GM21447 (cell line): ENCODE data around the gene KCNF1.
A peak's percentile ranks its signal among the peaks of the same experiment; 100 is the strongest.

Experiments used
- ATAC-seq: cut with Tn5 transposase; IDR thresholded peaks from one replicate; pipeline ENCODE4 v1.9.1; 2021; ENCODE audit not compliant: unreplicated experiment

KCNF1 gene

DNA sequence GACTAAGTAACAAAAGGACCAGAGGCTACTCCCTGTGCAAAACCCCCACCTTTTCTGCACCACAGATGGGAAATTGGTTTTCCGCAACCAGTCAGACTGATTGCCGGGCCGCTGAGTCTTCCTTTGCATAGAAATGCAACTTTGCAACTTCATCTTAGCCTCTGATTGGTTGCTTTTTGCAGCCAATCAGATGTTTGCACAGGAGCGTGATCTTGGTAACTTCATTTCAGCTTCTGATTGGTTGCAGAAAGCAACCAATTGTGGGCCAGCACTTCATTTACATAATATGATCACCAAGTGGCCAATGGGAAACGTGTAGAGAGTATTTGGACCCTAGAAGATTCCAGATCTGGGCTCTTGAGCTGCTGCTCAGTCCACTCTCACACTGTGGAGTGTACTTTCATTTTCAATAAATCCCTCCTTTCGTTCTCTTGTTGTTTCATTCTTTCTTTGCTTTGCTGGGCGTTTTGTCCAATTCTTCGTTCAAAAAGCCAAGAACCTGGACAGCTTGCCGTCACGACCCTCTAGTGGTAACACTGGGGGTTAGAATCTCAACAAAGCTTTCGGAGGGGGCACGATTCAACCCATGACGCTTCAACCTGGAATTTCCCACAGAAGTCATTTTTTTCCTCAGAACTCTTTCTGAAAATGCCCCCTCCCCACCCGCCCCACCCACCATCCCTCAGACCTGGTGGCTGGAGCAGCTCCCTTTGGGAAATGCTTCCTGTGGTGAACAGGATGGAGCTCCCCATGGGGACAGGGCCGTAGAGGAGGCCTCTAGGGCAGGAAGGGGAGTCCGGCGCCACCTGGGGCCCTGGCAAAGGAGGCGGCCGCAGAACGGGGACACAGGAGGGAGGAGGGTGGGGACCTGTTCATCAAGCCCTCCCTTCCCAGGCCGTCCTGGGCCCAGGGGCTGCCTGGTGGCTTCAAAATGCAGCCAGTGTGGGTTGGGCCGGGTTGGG lies 31.8 kb upstream of the KCNF1 start:
- no peak for ATAC-seq

DNA sequence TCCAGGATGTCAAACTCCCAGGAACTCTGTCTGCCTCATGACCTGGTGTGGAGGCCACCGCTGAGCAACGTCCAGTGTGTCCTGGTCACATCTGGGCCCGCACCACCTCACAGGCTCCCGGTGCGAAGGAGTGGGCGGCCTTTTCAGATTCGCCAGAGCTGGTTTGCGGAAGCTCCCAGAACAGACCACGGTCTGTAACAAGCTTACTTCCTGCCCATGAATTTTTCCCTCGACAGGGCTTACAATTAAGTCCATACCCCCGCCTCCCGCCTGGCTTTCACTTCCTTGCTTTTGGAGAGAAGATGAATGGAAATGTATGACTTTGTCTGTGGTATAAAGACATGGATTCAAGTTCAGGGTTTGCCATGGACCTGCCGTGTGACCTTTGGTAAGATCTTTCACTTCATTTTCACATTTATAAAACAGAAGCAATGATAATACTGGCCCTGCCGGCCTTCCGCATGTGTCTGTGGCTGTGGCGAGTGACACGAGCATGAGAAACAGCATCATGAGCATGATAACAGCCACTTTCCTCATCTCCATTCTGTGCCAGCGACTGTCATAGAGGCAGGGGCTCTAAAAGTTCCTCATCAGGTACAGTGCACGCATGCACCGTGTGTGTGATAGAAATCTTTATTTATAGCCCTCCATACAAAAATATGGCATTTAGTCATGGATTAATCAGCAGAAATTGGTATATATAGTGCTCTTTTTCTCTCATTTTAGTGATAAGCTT lies 31.0 kb upstream of the KCNF1 start:
- ATAC-seq, result peak; percentile 53

DNA sequence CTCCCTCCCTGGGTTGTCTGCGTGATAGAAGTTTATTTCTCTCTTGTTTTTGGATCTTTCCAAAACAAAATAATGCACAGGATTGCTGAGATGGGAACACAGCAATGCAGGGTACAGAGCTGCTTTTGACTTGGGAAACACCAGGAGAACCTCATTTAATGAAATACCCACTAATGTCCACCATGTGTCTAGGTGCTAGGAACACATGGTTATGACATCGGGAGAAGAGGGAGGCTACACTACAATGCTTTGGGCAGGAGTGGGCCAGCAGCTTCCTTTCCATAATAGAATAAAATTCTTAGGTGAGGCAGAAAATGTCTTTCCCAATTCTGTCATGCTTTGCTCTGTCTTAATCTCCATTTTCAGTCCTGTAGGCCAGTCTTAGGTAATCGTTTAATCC lies 29.2 kb upstream of the KCNF1 start:
- ATAC-seq, result no peak

DNA sequence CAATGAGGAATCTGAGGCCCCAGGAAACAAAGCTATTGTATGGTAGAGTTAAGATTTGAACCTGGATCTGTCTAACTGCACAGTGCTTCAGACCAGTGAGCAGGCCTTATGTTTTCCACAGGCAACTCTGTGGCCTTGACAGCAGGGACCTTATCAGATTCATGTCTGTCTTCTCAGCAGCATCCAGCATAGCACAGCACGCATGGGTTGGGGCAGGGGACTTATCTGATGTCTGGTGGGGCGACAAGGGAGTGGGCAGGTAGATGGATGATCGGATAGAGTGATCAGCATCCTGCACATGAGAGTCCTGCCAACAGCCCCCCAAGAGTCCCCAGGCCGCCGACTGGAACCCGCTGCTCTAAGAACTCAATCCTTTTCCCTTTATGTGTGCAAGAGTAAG lies 28.7 kb upstream of the KCNF1 start:
- no peak for ATAC-seq

DNA sequence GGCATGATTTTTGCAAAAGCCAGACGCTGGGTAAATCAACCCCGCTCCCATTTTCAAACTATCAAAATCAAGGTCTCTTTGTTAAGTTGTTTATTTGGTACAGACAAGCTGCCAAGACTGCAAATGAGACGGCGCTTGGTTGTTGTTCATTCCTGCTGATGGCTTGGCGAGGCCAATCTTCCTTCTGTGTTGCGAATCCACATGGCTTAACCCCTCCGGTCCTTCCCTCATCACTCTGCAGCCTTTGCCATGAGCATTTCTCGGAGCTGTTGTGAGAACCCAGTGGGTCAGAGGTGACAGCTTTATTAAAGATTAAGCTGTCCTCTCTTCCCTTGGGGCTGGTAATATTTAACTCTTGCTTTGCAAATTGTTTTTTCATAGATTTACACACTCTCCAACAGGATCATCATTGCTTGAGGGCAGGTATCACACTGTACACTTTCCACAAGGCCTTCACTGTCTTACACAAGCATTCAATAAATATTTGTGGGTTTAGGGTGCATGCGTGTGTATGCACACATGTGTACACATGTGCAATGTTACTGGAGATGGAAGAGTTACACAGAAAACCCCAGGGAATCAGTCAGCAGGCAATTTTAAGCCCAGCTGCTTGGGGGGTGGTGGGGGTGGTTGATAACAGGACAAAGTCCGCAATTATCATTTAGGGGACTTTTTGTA lies 27.8 kb upstream of the KCNF1 start:
- no peak for ATAC-seq

DNA sequence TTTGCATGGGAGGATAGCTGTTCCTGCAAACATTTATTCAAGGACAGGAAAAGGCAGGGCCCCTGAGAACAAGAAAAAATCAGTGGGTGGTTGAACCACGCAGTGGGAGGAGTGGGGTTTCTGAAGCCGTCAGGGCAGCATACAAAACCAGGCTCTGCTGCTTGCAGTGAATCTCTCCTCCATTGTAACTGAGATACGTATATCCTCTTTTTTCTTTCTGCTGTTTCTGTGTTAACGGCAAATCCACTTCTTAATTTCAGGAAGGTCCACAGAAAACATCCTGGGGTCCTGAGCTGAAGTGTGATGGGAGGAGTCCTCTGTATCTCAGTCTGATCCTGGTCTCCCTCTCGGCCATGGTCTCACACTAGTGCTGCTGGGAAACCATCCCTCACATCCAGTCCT lies 27.2 kb upstream of the KCNF1 start:
- no peak for ATAC-seq

DNA sequence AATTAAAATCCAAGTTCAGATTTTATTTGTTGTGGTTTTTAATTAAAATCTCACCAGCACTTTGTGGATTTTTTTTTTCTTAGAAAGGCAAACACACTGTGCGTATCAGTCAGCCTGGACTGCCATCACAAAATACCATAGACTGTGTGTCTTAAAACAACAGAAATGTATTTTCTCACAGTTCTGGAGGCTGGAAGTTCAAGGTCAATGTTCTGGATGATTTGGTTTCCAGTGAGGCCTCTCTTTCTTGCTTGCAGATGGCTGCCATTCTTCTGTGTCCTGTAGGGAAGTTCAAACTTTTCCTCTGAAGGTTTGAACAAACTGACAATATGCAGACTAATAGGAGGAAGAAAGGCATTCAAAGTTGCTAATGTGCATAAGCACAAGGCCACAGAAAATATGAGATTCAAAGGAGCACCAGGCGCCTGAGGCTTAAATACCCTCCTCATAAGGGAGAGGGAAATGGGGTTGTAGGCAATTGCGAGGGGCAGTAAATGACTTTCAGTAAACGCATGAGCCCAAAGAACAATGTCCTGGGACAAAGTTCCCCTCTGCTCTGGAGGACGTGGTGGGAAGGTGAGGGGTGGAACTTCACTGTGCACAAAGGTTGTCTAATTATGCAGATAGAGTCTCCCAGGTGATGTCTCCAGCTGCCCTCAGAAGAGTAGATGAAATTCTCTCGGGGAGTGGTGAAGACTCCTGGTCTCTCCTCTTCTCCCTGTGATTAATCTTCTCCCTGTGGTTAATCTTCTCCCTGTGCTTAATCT lies 26.5 kb upstream of the KCNF1 start:
- no peak for ATAC-seq

DNA sequence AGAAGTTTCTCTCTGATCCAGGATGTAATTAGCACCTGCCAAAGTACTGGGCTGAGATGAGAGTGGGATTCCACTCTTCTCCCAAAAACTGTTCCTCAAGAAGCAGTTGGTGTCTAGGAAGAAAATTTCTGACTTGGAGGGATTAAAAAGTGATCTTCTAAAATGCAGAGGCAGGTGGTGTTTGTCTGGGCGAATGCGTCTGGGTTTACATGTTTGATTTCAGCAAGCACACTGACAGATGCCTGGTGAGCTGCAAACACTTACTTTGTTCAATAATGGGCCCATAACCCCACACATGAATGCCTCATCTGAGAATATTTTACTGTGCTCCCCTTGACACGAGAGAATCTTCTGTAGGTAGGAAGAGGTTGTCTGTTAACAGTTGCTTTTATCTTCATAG lies 24.3 kb upstream of the KCNF1 start:
- ATAC-seq, result no peak

DNA sequence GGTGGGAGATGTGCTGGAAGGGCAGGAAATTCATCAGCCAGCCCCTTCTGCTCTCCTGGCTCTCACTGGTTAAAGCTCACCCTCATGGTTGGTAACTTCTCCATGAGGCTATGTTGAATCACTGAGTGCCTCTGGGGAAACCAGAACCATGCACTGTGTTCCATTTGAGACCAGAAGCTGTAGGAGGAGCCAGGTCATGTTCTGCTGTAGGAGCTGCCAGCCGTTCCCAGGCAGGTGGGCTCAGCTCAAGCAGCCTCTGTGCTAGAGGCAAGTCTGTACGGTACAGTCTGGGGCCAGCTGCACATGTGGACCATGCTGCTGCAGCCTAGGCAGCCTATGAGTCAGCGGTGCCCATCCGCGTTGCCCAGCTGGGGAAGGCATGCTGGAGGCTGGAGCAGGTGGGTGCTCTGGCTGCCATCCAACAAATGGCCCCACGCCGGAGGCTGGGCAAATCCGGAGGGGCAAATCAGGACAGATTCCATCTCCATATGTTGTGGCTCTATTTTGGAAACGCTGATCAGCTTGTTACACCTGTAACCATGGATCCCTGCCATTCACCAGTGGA lies 22.0 kb upstream of the KCNF1 start:
- no peak for ATAC-seq

DNA sequence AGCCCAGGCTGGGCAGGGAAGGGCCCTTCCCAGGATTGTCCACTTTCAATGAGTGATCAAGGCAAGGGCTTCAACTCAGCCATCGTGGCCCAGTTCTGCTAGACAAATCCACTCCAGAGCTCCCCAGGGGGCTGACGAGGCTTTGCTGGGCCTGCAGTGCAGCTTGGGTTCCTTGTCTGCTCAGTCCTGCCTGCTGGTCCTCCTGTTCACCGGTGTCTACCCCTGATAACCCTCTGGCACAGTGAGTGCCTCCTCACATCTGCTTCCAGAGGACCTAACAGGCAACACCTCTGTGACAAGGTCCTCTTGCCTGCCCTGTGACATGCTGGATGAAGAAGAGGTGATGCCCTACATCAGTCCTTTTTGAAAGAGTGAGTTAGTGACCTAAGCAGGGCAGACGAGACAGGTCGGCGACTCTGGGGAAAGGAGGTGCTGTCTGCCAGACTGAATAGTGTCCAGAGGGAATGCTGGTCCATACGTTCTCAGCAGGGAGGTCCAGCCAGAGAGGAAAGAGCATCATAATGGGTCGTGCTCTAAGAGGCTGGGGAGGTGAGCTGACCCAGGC lies 20.9 kb upstream of the KCNF1 start:
- ATAC-seq, result no peak

DNA sequence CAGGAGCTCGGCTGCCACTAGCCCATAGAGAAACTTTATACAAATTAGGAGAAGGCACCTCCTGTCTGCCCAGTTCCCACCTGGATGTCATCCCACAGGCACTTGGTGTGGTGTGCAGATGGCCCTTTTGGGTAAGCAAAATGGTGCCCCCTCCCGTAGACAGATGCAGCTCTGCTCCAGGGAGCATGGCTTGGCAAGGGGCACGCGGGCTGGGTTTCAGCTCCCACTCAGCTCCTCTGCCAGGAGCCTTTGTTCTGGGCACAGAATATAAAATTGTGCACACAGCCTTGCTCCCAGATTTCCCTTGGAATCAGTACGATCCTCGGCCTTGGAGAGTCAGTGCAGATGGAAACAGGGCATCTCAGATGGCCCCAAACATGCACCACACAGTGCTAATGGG lies 20.3 kb upstream of the KCNF1 start:
- no peak for ATAC-seq

DNA sequence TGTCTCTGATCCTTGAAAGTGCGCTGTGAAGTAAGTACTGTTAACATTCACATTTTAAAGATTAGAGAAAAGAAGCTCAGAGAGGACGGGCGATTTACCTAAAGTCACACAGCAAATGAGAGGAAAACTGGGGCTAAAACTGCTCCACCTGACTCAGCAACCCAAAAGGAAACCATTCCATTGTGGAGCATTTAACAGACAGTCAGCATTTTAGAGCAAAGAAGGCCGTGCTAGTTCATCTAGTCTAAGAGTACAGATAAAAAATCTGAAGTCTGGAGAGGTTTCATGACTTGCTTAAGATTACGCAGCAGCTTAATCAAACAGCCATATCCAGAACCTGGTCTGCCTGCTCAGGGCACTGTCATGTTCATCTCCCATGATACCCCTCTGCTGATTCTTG lies 19.9 kb upstream of the KCNF1 start:
- ATAC-seq, result no peak

DNA sequence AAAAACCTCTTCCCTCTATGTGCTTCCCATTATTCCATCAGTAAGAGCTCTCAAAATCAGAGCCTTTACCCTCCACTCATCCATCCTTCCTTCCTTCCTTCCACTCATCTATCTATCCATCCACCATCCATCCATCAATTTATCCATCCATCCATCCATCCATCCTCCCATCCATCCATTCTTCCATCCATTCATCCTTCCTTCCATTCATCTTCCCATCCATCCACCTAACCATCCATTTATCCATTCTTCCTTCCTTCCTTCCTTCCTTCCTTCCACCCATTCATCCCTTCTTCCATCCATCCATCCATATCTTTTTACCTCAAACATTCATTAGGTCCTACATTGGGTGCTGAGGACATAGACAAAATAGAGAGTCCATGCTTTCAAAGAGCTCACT lies 19.4 kb upstream of the KCNF1 start:
- no peak for ATAC-seq

DNA sequence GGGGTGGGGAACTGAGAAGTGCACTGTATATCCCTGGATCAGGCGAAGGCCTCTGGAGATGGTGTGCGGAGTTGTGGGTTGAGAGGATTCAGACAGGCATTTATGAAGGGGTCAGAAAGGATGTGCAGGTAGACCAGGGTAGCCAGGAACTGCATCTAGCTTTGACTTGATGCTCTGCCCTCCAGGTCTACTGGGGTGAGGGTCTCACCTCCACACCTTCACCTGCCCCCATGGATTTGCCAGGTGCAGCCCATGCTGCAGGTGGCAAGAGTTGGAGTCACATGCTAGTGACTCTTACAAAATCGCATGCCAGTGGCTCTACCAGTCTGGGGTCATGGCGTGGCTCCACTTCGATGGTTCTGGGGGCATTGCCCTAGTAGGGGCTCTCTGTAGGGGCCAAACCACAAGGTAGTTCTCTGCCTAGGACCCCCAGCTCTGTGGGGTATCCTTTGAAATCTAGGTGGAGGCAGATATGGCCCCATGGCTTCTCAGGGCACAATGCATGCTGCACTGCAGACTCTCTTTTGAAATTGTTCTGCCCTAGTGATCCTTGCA lies 18.9 kb upstream of the KCNF1 start:
- ATAC-seq, result no peak

DNA sequence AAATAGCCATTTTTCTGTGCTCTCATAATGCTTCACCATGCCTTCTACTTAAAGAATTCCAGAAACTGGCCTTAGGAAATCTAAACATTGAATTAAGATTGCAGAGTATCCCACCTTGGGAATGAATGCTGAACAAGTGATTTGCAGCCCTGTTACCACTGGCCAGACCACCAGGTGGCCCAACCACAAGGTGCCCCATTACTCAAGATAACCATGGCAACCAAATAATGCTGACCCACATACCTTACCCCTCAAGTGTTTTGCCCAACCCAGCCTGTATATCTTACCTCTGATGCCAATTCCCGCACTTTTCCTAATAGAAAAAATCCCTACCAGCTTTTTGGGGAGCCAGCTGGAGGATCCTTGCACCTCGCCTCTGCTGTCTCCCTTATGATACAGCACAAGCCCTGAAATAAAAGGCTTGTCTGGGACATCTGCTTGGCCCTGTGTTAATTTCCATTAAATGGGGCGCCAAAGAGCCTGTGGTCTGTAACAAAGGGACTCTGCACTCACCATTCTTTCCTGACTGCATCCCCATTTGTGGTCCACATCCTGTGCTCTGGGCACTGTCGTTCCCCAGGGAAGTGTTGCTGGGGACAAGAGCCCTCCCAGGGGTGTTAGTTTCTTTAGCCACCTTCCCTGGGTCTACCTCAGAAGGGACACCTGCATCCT lies 17.3 kb upstream of the KCNF1 start:
- ATAC-seq, result no peak

DNA sequence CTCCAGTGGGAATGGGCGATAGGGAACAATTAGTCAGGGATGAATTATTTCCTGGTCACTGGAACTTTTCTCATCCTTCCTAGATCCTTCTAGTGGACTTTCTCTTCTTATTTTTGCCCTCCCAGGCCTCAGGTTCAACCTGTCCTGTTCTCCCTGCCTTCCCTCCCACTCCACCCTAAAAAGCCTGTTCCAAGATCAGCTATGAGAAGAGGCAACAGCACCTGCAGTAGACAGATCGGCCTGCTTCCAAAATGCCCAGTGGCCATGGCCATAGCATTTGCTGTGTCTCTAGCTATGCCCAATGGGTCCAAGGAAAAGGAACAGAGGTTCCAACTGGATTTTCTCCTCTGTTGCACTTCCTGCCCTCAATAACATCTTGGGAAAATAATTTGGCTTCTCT lies 16.5 kb upstream of the KCNF1 start:
- ATAC-seq, result no peak

DNA sequence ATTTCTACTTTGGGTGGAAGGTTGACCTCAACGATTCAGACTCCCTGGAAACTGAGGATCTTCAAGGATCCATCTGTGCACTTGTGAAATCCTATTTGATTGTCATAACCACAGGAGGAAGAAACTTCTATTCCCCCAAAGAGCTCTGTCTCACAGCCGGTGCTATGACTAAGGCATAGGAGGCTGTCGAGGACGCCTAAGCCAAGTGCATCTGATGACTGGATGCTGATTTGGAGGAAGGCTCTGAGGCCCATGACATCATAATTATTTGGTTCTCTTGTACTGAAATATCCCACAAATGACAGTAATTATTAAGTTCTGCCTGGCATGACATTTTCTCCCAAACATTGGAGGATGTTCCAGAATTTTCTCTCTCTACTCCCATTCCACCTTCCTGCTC lies 13.8 kb upstream of the KCNF1 start:
- no peak for ATAC-seq

DNA sequence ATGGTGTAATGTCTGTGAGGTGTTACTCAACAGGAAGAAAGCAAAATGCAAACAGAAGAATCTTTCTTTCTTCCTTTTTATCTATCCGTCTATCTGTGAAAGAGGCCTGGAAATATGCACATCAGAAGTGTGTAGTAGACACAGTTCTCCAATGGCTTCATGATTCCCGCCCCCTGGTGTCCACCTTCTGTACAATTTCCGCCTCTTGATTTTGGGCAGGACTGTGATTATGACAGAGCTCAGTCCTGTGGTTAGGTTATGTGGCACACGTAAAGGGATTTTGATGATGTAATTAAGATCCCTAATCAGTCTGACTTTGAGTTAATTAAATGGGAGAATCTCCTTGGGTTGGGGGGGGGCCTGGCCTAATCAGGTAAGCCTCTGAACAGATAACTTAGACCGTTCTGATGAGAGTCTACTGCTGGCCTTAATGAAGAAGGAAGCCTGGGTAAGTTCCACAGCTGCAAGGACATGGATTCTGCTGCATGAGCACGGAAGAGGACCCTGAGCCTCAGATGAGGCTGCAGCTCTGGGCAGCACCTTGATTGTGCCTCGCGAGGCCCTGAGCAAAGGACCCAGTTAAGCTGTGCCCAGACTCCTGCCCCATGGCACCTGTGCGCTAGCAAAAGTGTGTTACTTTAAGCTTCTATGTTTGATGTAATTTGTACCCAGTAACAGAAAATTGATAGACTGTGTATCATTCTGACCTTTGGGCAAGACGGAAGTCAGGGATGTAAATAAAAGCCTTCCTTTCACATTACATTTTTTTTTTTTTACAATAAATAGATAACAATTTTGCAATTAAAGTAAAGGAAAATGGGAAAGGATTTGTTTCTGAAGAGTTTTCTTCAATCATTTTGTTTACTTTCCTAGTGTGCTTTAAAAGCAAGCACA lies 11.3 kb upstream of the KCNF1 start:
- ATAC-seq, result no peak
